Neuronal stem cell (in vitro differentiated cells): ENCODE results near the gene SEC24C.
"Not testable (repeated sequence)": the region's sequence is repeated elsewhere in the genome, so short reads cannot be mapped to it uniquely, and the experiment has no call there.

Source experiments
- DNase-seq: peaks from one replicate; pipeline ENCODE4 v3.0.0-alpha.2; 2013; ENCODE audit warnings: low spot score
- H2AFZ ChIP-seq: one replicate; pipeline ENCODE4 v1.6.1; 2013; ENCODE audit warnings: mild to moderate bottlenecking, low read length, inconsistent platforms
- H2AK5ac ChIP-seq: 2 replicates; pipeline ENCODE4 v1.6.1; 2013; ENCODE audit warnings: low read depth, mild to moderate bottlenecking, inconsistent platforms, low read length, moderate library complexity, mixed read lengths
- H2BK120ac ChIP-seq: 2 replicates; pipeline ENCODE4 v1.6.1; 2013; ENCODE audit warnings: low read depth, mild to moderate bottlenecking, inconsistent platforms, low read length, moderate library complexity, mixed read lengths
- H2BK12ac ChIP-seq: one replicate; pipeline ENCODE4 v1.6.1; 2013; ENCODE audit warnings: low read length, inconsistent platforms
- H2BK15ac ChIP-seq: 2 replicates; pipeline ENCODE4 v1.6.1; 2013; ENCODE audit warnings: mild to moderate bottlenecking, low read length, inconsistent platforms, mixed read lengths
- H2BK5ac ChIP-seq: one replicate; pipeline ENCODE4 v1.6.1; 2013; ENCODE audit warnings: inconsistent platforms, mild to moderate bottlenecking, low read length, moderate library complexity
- H3K14ac ChIP-seq: one replicate; pipeline ENCODE4 v1.6.1; 2013; ENCODE audit warnings: low read length, inconsistent platforms
- H3K18ac ChIP-seq: 2 replicates; pipeline ENCODE4 v1.6.1; 2013; ENCODE audit warnings: low read length, inconsistent platforms
- H3K23ac ChIP-seq: 2 replicates; pipeline ENCODE4 v1.6.1; 2013; ENCODE audit warnings: low read depth, mild to moderate bottlenecking, mixed read lengths, low read length, inconsistent platforms; ENCODE audit not compliant: poor library complexity
- H3K27ac ChIP-seq: replicated peaks from 3 replicates; pipeline ENCODE4 v1.5.1; 2013; ENCODE audit warnings: low read length, inconsistent platforms
- H3K27me3 ChIP-seq, 3 experiments: 2 replicates each; pipeline ENCODE4 v1.6.1; 2013; ENCODE audit warnings: low read length in 3 of 3, mild to moderate bottlenecking in 2 of 3, inconsistent platforms in 1 of 3, low read depth in 1 of 3, mixed read lengths in 1 of 3, moderate library complexity in 1 of 3; ENCODE audit not compliant: control insufficient read depth in 3 of 3, insufficient read depth in 3 of 3
- H3K36me3 ChIP-seq, 2 donors: replicated peaks in 1 of 2; 2 replicates each; pipeline ENCODE4 v1.6.1; 2013; ENCODE audit warnings: low read length in 2 of 2; ENCODE audit not compliant: control insufficient read depth in 2 of 2, insufficient read depth in 2 of 2
- H3K4ac ChIP-seq: 2 replicates; pipeline ENCODE4 v1.6.1; 2013; ENCODE audit warnings: inconsistent platforms, mild to moderate bottlenecking, low read length, moderate library complexity
- H3K4me1 ChIP-seq, 2 donors: 1 replicate in 1 of 2; 2 replicates in 1 of 2; pipeline ENCODE4 v1.6.1; 2013; ENCODE audit warnings: low read length in 2 of 2, low read depth in 1 of 2; ENCODE audit not compliant: control insufficient read depth in 2 of 2, insufficient read depth in 1 of 2
- H3K4me2 ChIP-seq: one replicate; pipeline ENCODE4 v1.6.1; 2013; ENCODE audit warnings: mild to moderate bottlenecking, low read length, inconsistent platforms; ENCODE audit not compliant: insufficient read depth, poor library complexity, severe bottlenecking
- H3K4me3 ChIP-seq, 2 donors: 2 replicates each; pipeline ENCODE4 v1.5.1; 2013; ENCODE audit warnings: low read length in 2 of 2, mild to moderate bottlenecking in 2 of 2, inconsistent platforms in 1 of 2, moderate library complexity in 1 of 2
- H3K79me1 ChIP-seq: one replicate; pipeline ENCODE4 v1.6.1; 2013; ENCODE audit warnings: low read depth, mild to moderate bottlenecking, inconsistent platforms, low read length, moderate library complexity
- H3K9ac ChIP-seq: one replicate; pipeline ENCODE4 v1.6.1; 2013; ENCODE audit warnings: mild to moderate bottlenecking, low read depth, low read length, inconsistent platforms; ENCODE audit not compliant: poor library complexity
- H3K9me3 ChIP-seq, 2 donors: replicated peaks in 1 of 2; 2 replicates each; pipeline versions ENCODE3 to v1.6.1; 2013; ENCODE audit warnings: low read length in 2 of 2, mild to moderate bottlenecking in 2 of 2, inconsistent platforms in 1 of 2, low read depth in 1 of 2, mixed read lengths in 1 of 2, moderate library complexity in 1 of 2; ENCODE audit not compliant: control insufficient read depth in 2 of 2, insufficient read depth in 1 of 2
- H4K8ac ChIP-seq: one replicate; pipeline ENCODE4 v1.6.1; 2013; ENCODE audit warnings: low read depth, mild to moderate bottlenecking, inconsistent platforms, low read length, moderate library complexity
- H4K91ac ChIP-seq: one replicate; pipeline ENCODE4 v1.6.1; 2013; ENCODE audit warnings: low read length, low read depth, mild to moderate bottlenecking, inconsistent platforms; ENCODE audit not compliant: poor library complexity
- WGBS, 2 donors: extraction: QIAGEN DNeasy Blood & Tissue Kit; methylation state at CpG; one replicate each; pipeline ENCODE4 v1.1.7; 2013; ENCODE audit warnings: missing lambda C conversion rate in 2 of 2, mixed read lengths in 1 of 2; ENCODE audit not compliant: insufficient read length in 2 of 2, insufficient replicate concordance in 1 of 2; ENCODE audit errors: extremely low coverage in 2 of 2; 5-methylcytosine and 5-hydroxymethylcytosine counted together

Gene SEC24C

DNA sequence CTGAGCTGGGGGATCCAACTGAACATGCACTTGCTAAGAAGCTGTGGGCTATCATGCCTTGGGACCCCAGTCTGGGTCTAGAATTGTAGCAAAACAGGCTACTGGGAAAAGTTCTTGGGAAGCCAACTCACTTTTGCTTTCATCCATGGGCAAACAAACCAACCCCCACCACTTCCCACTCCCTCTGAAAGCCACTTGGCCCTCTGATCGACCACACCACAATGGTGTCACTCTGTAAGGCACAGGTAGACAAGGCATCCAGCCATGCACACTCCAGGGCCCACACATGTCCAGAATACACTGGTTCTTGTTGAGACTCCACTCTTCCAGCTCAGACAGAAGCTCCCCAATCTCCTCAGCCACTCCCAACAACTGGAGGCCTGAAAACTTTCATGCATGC is 36.0 kb upstream of the SEC24C start:
- H3K4me1 ChIP-seq, H4K91ac ChIP-seq, H3K27me3 ChIP-seq, H3K79me1 ChIP-seq, H2BK15ac ChIP-seq, H3K14ac ChIP-seq, H4K8ac ChIP-seq, DNase-seq, H2AFZ ChIP-seq, H2AK5ac ChIP-seq, H2BK120ac ChIP-seq, H3K27ac ChIP-seq, H3K4ac ChIP-seq, H3K9ac ChIP-seq, H3K4me2 ChIP-seq, H3K9me3 ChIP-seq, H3K23ac ChIP-seq, H2BK12ac ChIP-seq, H3K18ac ChIP-seq, H3K4me3 ChIP-seq, H2BK5ac ChIP-seq: not testable (repeated sequence)
- WGBS, 2 donors: no CpG with 5 or more reads among the region's 1 CpG
- peaks cover 2 to 26% of the 10 kb centered on the region in 2 donors for H3K36me3 ChIP-seq

DNA sequence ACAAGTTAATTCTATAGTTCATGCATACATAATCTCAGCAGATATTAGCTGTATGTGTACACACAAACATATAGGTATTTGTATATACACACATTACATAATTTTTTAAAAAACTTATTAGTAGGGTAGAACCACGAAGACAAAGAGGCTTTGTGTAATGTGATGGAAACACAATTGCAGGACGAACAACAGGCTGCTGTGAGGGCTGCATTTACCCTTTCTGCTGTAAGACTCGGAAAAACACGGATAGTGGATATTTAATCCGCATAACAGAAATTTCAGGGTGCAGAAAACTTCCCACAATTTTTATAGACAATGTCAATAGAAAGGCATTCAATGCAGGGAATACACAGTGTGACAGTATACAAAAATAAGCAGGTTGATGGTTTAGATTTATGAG is 32.5 kb upstream of the SEC24C start:
- WGBS, 2 donors: no CpG with 5 or more reads among the region's 5 CpGs
- H3K14ac ChIP-seq, H4K91ac ChIP-seq, H3K9ac ChIP-seq, H3K18ac ChIP-seq, H3K4me2 ChIP-seq, H3K4me1 ChIP-seq, H3K27ac ChIP-seq, H3K4me3 ChIP-seq, H2BK15ac ChIP-seq, H3K79me1 ChIP-seq, H3K4ac ChIP-seq, H3K9me3 ChIP-seq, H2BK12ac ChIP-seq, H3K23ac ChIP-seq, H2BK120ac ChIP-seq, H4K8ac ChIP-seq, H2AFZ ChIP-seq, H2BK5ac ChIP-seq, H2AK5ac ChIP-seq, DNase-seq, H3K27me3 ChIP-seq: not testable (repeated sequence)
- peaks cover 5 to 35% of the 10 kb centered on the region in 2 donors for H3K36me3 ChIP-seq

DNA sequence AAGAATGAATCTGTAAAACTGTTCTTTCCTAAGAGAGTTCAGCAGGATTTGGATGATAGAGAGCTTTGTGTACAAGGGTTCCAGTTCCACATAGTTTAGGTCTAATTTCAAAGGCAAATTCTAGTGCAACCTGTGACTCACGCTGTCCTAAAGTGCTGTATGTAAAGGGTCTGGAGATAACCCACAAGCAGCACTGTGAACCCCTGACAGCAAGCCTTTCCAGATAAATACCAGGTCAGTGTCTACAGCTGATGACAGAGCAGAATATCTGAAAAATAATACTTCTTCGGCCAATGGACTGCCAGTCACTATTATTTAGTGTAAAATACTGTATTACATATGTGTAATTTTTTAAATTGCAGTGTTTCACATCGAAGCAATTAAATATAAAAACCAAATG is 30.3 kb upstream of the SEC24C start:
- H2BK120ac ChIP-seq, H2AFZ ChIP-seq, H3K4me2 ChIP-seq, H3K14ac ChIP-seq, H2BK5ac ChIP-seq, DNase-seq, H2BK15ac ChIP-seq, H2AK5ac ChIP-seq, H4K8ac ChIP-seq, H3K9me3 ChIP-seq, H3K4me3 ChIP-seq, H3K18ac ChIP-seq, H4K91ac ChIP-seq, H2BK12ac ChIP-seq, H3K79me1 ChIP-seq, H3K4me1 ChIP-seq, H3K9ac ChIP-seq, H3K4ac ChIP-seq, H3K23ac ChIP-seq, H3K27me3 ChIP-seq, H3K27ac ChIP-seq: not testable (repeated sequence)
- H3K36me3 ChIP-seq: peaks cover 8 to 54% of the 10 kb centered on the region in 2 donors
- no CpG with 5 or more reads among the region's 3 CpGs for WGBS, 2 donors

DNA sequence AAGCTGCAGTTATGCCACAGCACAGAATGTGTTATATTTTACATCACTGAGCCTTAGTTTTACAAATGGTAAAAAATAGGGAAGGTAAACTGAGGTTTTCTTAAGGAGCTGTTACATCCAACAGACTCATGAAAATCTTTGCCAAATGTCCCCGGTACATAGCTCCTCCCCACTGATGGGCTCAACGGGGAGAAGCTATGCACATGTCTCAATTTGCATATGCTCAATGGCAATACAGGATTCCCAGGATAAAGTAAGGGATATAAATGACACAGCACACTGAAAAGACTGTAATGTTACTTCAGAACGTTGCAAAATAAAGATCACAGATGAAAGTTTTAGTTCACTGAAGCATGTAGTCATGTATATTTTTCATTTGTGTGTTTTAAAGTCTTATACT is 29.7 kb upstream of the SEC24C start:
- not testable (repeated sequence) for H3K79me1 ChIP-seq, H4K91ac ChIP-seq, DNase-seq, H3K14ac ChIP-seq, H2BK5ac ChIP-seq, H2BK15ac ChIP-seq, H3K9ac ChIP-seq, H3K27ac ChIP-seq, H3K18ac ChIP-seq, H3K9me3 ChIP-seq, H2AK5ac ChIP-seq, H2BK120ac ChIP-seq, H3K23ac ChIP-seq, H2AFZ ChIP-seq, H3K4ac ChIP-seq, H3K4me1 ChIP-seq, H3K27me3 ChIP-seq, H3K4me3 ChIP-seq, H4K8ac ChIP-seq, H2BK12ac ChIP-seq, H3K4me2 ChIP-seq
- H3K36me3 ChIP-seq: peaks cover 10 to 60% of the 10 kb centered on the region in 2 donors
- WGBS, 2 donors: no CpG with 5 or more reads among the region's 3 CpGs
